Neural crest cell (in vitro differentiated cells): ENCODE data around the gene CYBA. TPM values are rescaled to one million over a fixed set of nuclear protein-coding genes. Genes with fewer than 3 reads are reported as not detected.
"Not testable (repeated sequence)": the region's sequence is repeated elsewhere in the genome, so short reads cannot be mapped to it uniquely, and the experiment has no call there.

ENCODE experiments used
- DNase-seq: peaks from one replicate; pipeline ENCODE4 v3.0.0; 2021; ENCODE audit warnings: low read depth, mixed read lengths, low spot score
- H3K27ac Mint-ChIP-seq: one replicate; pipeline ENCODE4 v1.8.0; 2021; ENCODE audit warnings: mild to moderate bottlenecking, mixed read lengths; ENCODE audit not compliant: unreplicated experiment
- H3K27me3 Mint-ChIP-seq: 2 replicates; pipeline ENCODE4 v1.8.0; 2021; ENCODE audit warnings: low read depth, mild to moderate bottlenecking, mixed read lengths
- H3K36me3 Mint-ChIP-seq: 2 replicates; pipeline ENCODE4 v1.8.0; 2021; ENCODE audit warnings: low read depth, mild to moderate bottlenecking, mixed read lengths
- H3K4me1 Mint-ChIP-seq: 2 replicates; pipeline ENCODE4 v1.8.0; 2021; ENCODE audit warnings: mixed read lengths
- H3K4me3 Mint-ChIP-seq: one replicate; pipeline ENCODE4 v1.8.0; 2021; ENCODE audit warnings: mild to moderate bottlenecking, mixed read lengths
- H3K9me3 Mint-ChIP-seq: 2 replicates; pipeline ENCODE4 v1.8.0; 2021; ENCODE audit warnings: mixed read lengths
- CTCF ChIP-seq: fragments of 200-600 bp; sonication (generic); conservative IDR thresholded peaks from 2 replicates; pipeline ENCODE4 v1.5.0; 2021; ENCODE audit warnings: antibody characterized with exemption, mild to moderate bottlenecking
- total RNA-seq: library from RNA; stranded (reverse); gene quantifications from 2 replicates; pipeline ENCODE4 v1.2.1, GENCODE V29; 2021

CYBA gene
- total RNA-seq, 1 donor from 2014 or later: 22.3 TPM

DNA sequence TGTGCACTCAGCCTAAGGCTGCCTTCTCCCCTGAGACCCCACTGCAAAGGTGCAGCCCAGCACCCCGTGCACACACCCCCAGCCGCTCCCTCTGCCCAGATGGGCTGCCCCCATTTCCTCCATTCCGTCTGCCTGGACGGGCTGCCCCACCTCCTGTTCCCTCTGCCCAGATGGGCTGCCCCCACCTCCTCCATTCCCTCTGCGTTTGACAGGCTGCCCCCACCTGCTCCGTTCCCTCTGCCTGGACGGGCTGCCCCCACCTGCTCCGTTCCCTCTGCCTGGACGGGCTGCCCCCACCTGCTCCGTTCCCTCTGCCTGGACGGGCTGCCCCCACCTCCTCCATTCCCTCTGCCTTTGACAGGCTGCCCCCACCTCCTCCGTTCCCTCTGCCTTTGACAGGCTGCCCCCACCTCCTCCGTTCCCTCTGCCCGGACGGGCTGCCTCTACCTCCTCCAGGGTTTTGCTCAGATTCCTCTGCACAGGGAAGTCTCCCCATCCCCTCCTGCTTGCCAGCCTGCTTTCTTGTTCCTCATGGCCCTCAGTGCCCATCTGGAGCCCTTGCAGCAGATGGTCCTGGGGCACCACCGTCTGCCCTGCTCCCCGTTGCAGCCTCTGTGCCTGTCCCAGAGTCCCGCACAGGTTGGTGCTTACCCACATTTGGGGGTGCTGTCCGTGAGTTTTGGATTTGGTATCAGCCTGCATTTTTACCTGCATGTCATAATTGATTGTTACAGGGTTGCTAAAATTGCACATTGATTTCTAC lies 35.9 kb downstream of the CYBA start:
- peaks cover 9% of the 10 kb centered on the region for H3K4me1 Mint-ChIP-seq
- H3K27me3 Mint-ChIP-seq: no peaks in the 10 kb centered on the region
- no peak overlapping the region for H3K27ac Mint-ChIP-seq
- no peak for TF ChIP-seq CTCF
- peaks cover 5% of the 10 kb centered on the region for H3K36me3 Mint-ChIP-seq
- no peak for DNase-seq
- no peak overlapping the region for H3K4me3 Mint-ChIP-seq
- H3K9me3 Mint-ChIP-seq: no peaks in the 10 kb centered on the region

- peaks cover 9% of the 10 kb centered on the region for H3K4me1 Mint-ChIP-seq
Observed at GRCh38 chr16:88613911-88614817, 36.7 kb downstream of the CYBA start.

DNA sequence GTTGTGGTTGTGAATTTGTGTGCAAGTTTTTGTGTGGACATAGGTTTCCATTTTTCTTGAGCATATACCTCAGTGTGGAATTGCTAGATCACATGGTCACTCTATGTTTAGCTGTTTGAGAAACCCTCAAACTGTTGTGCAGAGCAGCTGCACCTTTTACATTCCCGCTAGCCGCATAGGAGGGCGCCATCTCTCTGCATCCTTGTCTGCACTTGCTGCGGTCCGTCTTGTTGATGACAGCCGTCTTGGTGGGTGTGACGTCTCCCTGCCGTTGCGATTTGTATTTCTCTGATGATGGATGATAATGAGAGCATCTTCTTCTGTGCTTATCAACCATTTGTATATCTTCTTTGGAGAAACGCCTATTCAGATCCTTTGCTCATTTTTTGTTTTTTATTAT lies 37.6 kb downstream of the CYBA start:
- no peak overlapping the region for H3K4me3 Mint-ChIP-seq
- peaks cover 8% of the 10 kb centered on the region for H3K36me3 Mint-ChIP-seq
- no peak for TF ChIP-seq CTCF
- no peaks in the 10 kb centered on the region for H3K27me3 Mint-ChIP-seq
- no peak for DNase-seq
- H3K9me3 Mint-ChIP-seq: no peaks in the 10 kb centered on the region
- no peak overlapping the region for H3K27ac Mint-ChIP-seq
- peaks cover under 1% of the 10 kb centered on the region for H3K4me1 Mint-ChIP-seq

More at GRCh38 chr16:88613911-88614817, 36.7 kb downstream of the CYBA start:
- no peak overlapping the region for H3K4me3 Mint-ChIP-seq
- DNase-seq: no peak
- no peak for TF ChIP-seq CTCF
- H3K9me3 Mint-ChIP-seq: no peaks in the 10 kb centered on the region
- H3K36me3 Mint-ChIP-seq: peaks cover 8% of the 10 kb centered on the region
- H3K27ac Mint-ChIP-seq: no peak overlapping the region
- H3K27me3 Mint-ChIP-seq: no peaks in the 10 kb centered on the region

GRCh38 chr16:88610909-88611812 lies 39.7 kb downstream of the CYBA start:
- Mint-ChIP-seq H3K27me3 (no peaks in the 10 kb centered on the region), H3K27ac (no peak overlapping the region), H3K36me3 (peaks cover 8% of the 10 kb centered on the region), H3K9me3 (no peaks in the 10 kb centered on the region), H3K4me3 (no peak overlapping the region), H3K4me1 (no peaks in the 10 kb centered on the region)
- TF ChIP-seq CTCF: no peak
- DNase-seq: no peak

DNA sequence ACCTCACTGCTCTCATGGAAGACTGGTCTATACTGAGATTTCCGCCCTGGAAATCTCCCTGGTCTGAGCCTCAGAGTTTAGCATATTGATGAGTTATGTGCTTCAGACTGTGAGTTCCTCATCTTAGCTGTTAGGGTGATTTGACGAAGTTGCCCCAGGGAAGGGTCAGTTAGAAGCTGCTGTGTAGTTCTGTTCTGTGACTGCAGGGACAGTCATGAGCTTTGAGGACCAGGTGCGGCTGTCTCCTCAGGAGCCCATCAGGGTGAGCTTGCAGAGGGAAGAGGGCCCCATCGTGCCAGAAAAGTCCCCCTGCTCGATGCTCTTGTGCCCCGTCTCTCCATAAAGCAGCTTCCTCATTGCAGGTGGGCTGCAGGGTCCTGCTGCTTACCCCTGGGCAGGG lies 40.8 kb downstream of the CYBA start:
- DNase-seq: no peak

GRCh38 chr16:88609426-88609825 lies 41.4 kb downstream of the CYBA start:
- DNase-seq, H3K27me3 Mint-ChIP-seq, H3K36me3 Mint-ChIP-seq, H3K9me3 Mint-ChIP-seq, H3K27ac Mint-ChIP-seq, H3K4me1 Mint-ChIP-seq, H3K4me3 Mint-ChIP-seq: not testable (repeated sequence)

More for the DNA sequence above, 40.8 kb downstream of the CYBA start:
- H3K4me1 Mint-ChIP-seq: no peaks in the 10 kb centered on the region
- H3K4me3 Mint-ChIP-seq: no peak overlapping the region
- H3K36me3 Mint-ChIP-seq: peaks cover 8% of the 10 kb centered on the region
- H3K27me3 Mint-ChIP-seq: no peaks in the 10 kb centered on the region
- no peak overlapping the region for H3K27ac Mint-ChIP-seq
- peak; percentile 26 for TF ChIP-seq CTCF
- no peaks in the 10 kb centered on the region for H3K9me3 Mint-ChIP-seq
